GM18526 (cell line): Measurements from ENCODE around the gene SEC62.

Experiments
- POLR2A ChIP-seq: IDR thresholded peaks from 3 replicates; pipeline ENCODE4 v1.6.1; 2011; ENCODE audit not compliant: insufficient read length; ENCODE audit errors: extremely low read depth

SEC62 gene

GRCh38 chr3:170033489-170033888 is 66.9 kb downstream of the SEC62 start:
- no peak for TF ChIP-seq POLR2A

- TF ChIP-seq POLR2A = peak; percentile 20
Measured at GRCh38 chr3:170037463-170038433, 71.1 kb downstream of the SEC62 start, which contains the start of gene GPR160. GPR160 (plus strand) TSS chr3:170037995; CDS start chr3:170083973, 45,978 bp downstream.

- TF ChIP-seq POLR2A = no peak
Measured at GRCh38 chr3:170038434-170039110, 72.0 kb downstream of the SEC62 start.

GRCh38 chr3:170040418-170040817 is 73.8 kb downstream of the SEC62 start:
- no peak for TF ChIP-seq POLR2A

GRCh38 chr3:170043506-170043905 is 76.9 kb downstream of the SEC62 start:
- TF ChIP-seq POLR2A = no peak

GRCh38 chr3:170044271-170044670 is 77.7 kb downstream of the SEC62 start:
- no peak for TF ChIP-seq POLR2A

- no peak for TF ChIP-seq POLR2A
Measured at GRCh38 chr3:170044795-170045244, 78.2 kb downstream of the SEC62 start.

GRCh38 chr3:170046269-170047132 is 79.9 kb downstream of the SEC62 start:
- no peak for TF ChIP-seq POLR2A

- TF ChIP-seq POLR2A = no peak
Measured at GRCh38 chr3:170047133-170047404, 80.5 kb downstream of the SEC62 start.
